GM13977 (cell line): ENCODE results near the gene SLC22A17.

Experiments used
- DNase-seq: peaks from one replicate; pipeline ENCODE4 v3.0.0; 2012; ENCODE audit warnings: low spot score
- in situ Hi-C: fragments of 300-500 bp; cut with MboI; formaldehyde crosslinking; loops from one replicate; pipeline ENCODE4 v1.12.0; 2022; ENCODE audit warnings: low sequenced_read_pairs, low pct_unique_long_range_greater_than_20kb, mixed read lengths, inconsistent platforms; ENCODE audit not compliant: unreplicated experiment
- TF ChIP-seq, protein P1 (sequence below): IDR thresholded peaks from 2 replicates; pipeline ENCODE4 v1.5.1; 2012; ENCODE audit warnings: mild to moderate bottlenecking, control low read depth; ENCODE audit not compliant: insufficient read depth; ENCODE audit errors: extremely low read depth, missing control alignments

SLC22A17 gene

GRCh38 chr14:23307687-23308644 lies 44.7 kb downstream of the SLC22A17 start:
- in situ Hi-C loops, result no loop called here
- no peak for DNase-seq
- TF ChIP-seq, protein P1, sequence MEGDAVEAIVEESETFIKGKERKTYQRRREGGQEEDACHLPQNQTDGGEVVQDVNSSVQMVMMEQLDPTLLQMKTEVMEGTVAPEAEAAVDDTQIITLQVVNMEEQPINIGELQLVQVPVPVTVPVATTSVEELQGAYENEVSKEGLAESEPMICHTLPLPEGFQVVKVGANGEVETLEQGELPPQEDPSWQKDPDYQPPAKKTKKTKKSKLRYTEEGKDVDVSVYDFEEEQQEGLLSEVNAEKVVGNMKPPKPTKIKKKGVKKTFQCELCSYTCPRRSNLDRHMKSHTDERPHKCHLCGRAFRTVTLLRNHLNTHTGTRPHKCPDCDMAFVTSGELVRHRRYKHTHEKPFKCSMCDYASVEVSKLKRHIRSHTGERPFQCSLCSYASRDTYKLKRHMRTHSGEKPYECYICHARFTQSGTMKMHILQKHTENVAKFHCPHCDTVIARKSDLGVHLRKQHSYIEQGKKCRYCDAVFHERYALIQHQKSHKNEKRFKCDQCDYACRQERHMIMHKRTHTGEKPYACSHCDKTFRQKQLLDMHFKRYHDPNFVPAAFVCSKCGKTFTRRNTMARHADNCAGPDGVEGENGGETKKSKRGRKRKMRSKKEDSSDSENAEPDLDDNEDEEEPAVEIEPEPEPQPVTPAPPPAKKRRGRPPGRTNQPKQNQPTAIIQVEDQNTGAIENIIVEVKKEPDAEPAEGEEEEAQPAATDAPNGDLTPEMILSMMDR, result no peak

- DNase-seq, result no peak
- in situ Hi-C loops, result no loop called here
- TF ChIP-seq, protein P1, result no peak
Measured at GRCh38 chr14:23307146-23307530, 45.5 kb downstream of the SLC22A17 start.

DNA sequence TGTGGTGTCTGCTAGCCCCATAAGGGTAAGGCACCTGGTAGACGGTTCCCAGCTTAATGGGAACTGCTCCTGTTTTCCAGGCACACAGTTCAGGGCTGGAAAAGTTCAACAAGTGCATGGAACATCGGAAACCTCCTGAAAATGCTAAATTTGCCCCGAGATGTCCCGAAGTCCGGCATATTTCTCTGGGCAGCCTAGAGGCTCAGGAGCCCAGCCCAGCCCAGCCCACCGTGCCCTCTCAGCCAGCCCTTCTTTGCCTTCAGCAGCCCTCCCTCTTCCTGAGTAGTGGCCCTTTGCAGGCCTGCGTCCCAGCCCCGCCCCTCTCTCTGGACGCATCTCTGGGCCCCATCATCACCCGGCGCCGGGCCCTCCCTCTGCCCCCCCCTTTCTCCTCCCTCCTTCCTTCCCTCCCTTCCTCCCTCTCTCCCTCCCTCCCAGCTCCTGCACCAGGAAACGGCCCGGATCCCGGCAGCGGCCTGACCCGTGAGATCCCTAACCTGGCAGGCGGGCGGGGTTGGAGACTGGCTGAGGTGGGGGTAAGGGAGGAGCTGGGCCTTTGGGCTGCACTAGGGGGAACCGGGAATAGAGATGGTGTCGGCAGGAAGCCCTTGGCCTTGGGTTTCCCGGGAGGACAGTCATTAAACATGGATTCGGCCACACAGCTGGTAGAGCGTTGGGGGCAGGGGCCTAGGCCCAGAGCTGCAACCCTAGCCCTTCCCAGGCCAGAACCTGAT lies 46.1 kb downstream of the SLC22A17 start, which contains the start of gene BCL2L2:
Gene BCL2L2 (plus strand): TSS at position 422 of the 734 bp plus-strand sequence. CDS start 935 bp downstream, outside the sequence.
- in situ Hi-C loops, result no loop called here
- TF ChIP-seq, protein P1, result no peak
- peak; percentile 80 for DNase-seq

GRCh38 chr14:23302290-23303225 lies 50.1 kb downstream of the SLC22A17 start, which contains the start of gene PPP1R3E:
Gene PPP1R3E (minus strand): TSS chr14:23302859. CDS start chr14:23302576, 283 bp downstream.
- TF ChIP-seq, protein P1, result no peak
- DNase-seq, result peak; percentile 82
- in situ Hi-C loops, result no loop called here

- in situ Hi-C loops, result no loop called here
- TF ChIP-seq, protein P1, result no peak
- DNase-seq, result no peak
Measured at GRCh38 chr14:23301969-23302289, 50.8 kb downstream of the SLC22A17 start.
